SK-N-SH (cell line): ENCODE data around the gene PTRH2. TPM values are rescaled to one million over a fixed set of nuclear protein-coding genes. Genes with fewer than 3 reads are reported as not detected.

Source experiments
- CTCF ChIA-PET: fragments of 300-600, 350-600 bp; formaldehyde crosslinking; extraction: SDS; loops from one replicate; lab custom pipeline; 2021; lab: Yijun Ruan, JAX
- POLR2A ChIA-PET: fragments of 350-600 bp; sonication (Branson Sonifier 250); formaldehyde crosslinking; extraction: SDS; loops from one replicate; lab custom pipeline; 2020; ENCODE audit warnings: antibody characterized with exemption, inconsistent platforms; lab: Yijun Ruan, JAX
- DNase-seq: peaks from one replicate; pipeline ENCODE4 v3.0.0; 2012
- H2AFZ ChIP-seq: fragments of 200-600 bp; sonication (generic); 2 replicates; pipeline ENCODE4 v1.8.1; 2016; ENCODE audit warnings: antibody characterized with exemption, mild to moderate bottlenecking, low read depth
- H3F3A ChIP-seq: fragments of 200-600 bp; sonication (generic); replicated peaks from 2 replicates; pipeline ENCODE3; 2016; ENCODE audit warnings: antibody characterized with exemption, mild to moderate bottlenecking; ENCODE audit not compliant: insufficient read depth
- H3K27ac ChIP-seq, 2 experiments: fragments of 200-500 bp in 1 of 2; fragments of 200-600 bp in 1 of 2; sonication (Bioruptor generic) in 1 of 2; sonication (generic), shearing (Covaris generic) in 1 of 2; 2 replicates each; pipeline versions ENCODE4 v1.5.1 to v1.6.1; 2014 to 2016; ENCODE audit warnings: low read depth in 2 of 2, inconsistent platforms in 1 of 2, low read length in 1 of 2, mild to moderate bottlenecking in 1 of 2, mixed read lengths in 1 of 2
- H3K27me3 ChIP-seq: fragments of 200-600 bp; sonication (generic), shearing (Covaris generic); 2 replicates; pipeline ENCODE4 v1.6.1; 2016; ENCODE audit warnings: mixed run types; ENCODE audit not compliant: insufficient read depth
- H3K36me3 ChIP-seq, 2 experiments: fragments of 200-500 bp in 1 of 2; fragments of 200-600 bp in 1 of 2; sonication (Bioruptor generic) in 1 of 2; sonication (generic) in 1 of 2; replicated peaks in 1 of 2; 2 replicates each; pipeline versions ENCODE3 to v1.5.1; 2014 to 2016; ENCODE audit warnings: low read length in 1 of 2, mild to moderate bottlenecking in 1 of 2; ENCODE audit not compliant: insufficient read depth in 2 of 2, control insufficient read depth in 1 of 2
- H3K4me1 ChIP-seq, 2 experiments: fragments of 200-500 bp in 1 of 2; fragments of 200-600 bp in 1 of 2; sonication (Bioruptor generic) in 1 of 2; sonication (generic), shearing (Covaris generic) in 1 of 2; 2 replicates each; pipeline versions ENCODE4 v1.5.1 to v1.6.1; 2014 to 2016; ENCODE audit warnings: low read depth in 1 of 2, low read length in 1 of 2, mixed run types in 1 of 2; ENCODE audit not compliant: insufficient read depth in 2 of 2, control insufficient read depth in 1 of 2
- H3K4me2 ChIP-seq: fragments of 200-600 bp; sonication (generic), shearing (Covaris generic); 2 replicates; pipeline ENCODE4 v1.6.1; 2017; ENCODE audit warnings: mixed run types
- H3K4me3 ChIP-seq, 2 experiments: fragments of 200-500 bp in 1 of 2; fragments of 200-600 bp in 1 of 2; sonication (Bioruptor generic) in 1 of 2; sonication (generic), shearing (Covaris generic) in 1 of 2; 2 replicates each; pipeline versions ENCODE4 v1.5.1 to v1.8.1; 2014 to 2016; ENCODE audit warnings: low read depth in 2 of 2, inconsistent platforms in 1 of 2, low read length in 1 of 2, mild to moderate bottlenecking in 1 of 2, mixed read lengths in 1 of 2, moderate library complexity in 1 of 2
- H3K79me2 ChIP-seq: fragments of 200-600 bp; sonication (generic); 2 replicates; pipeline ENCODE4 v1.8.1; 2017; ENCODE audit warnings: mild to moderate bottlenecking; ENCODE audit not compliant: insufficient read depth
- H3K9ac ChIP-seq: fragments of 200-600 bp; sonication (generic); 2 replicates; pipeline ENCODE4 v1.6.1; 2017; ENCODE audit warnings: mixed run types
- H3K9me2 ChIP-seq: fragments of 200-600 bp; sonication (generic); 2 replicates; pipeline ENCODE4 v1.6.1; 2017; ENCODE audit warnings: mixed run types
- H3K9me3 ChIP-seq: fragments of 200-600 bp; sonication (generic); 2 replicates; pipeline ENCODE4 v1.6.1; 2017; ENCODE audit warnings: mixed run types, mild to moderate bottlenecking, moderate library complexity
- H4K20me1 ChIP-seq: fragments of 200-600 bp; sonication (generic); 2 replicates; pipeline ENCODE4 v1.6.1; 2017; ENCODE audit warnings: mild to moderate bottlenecking, mixed run types; ENCODE audit not compliant: insufficient read depth
- FOSL2 ChIP-seq: IDR thresholded peaks from 2 replicates; pipeline ENCODE4 v1.4.0; 2012; ENCODE audit warnings: low read depth, mild to moderate bottlenecking, moderate library complexity, borderline replicate concordance
- FOXJ3 ChIP-seq: sonication (generic); formaldehyde crosslinking; IDR thresholded peaks from 2 replicates; pipeline ENCODE4 v1.5.1; 2020; ENCODE audit warnings: mild to moderate bottlenecking, missing genetic modification reagents
- FOXM1 ChIP-seq: IDR thresholded peaks from 2 replicates; pipeline ENCODE4 v1.4.0; 2012; ENCODE audit warnings: low read depth, mild to moderate bottlenecking
- MEF2A ChIP-seq: IDR thresholded peaks from 2 replicates; pipeline ENCODE4 v1.4.0; 2012; ENCODE audit warnings: low read depth, borderline replicate concordance
- NRF1 ChIP-seq: IDR thresholded peaks from 2 replicates; pipeline ENCODE4 v1.6.1; 2012; ENCODE audit warnings: low read depth, mild to moderate bottlenecking, low read length
- RXRA ChIP-seq: IDR thresholded peaks from 2 replicates; pipeline ENCODE4 v1.4.0; 2012; ENCODE audit warnings: low read depth, mild to moderate bottlenecking, borderline replicate concordance
- SIN3A ChIP-seq: IDR thresholded peaks from 2 replicates; pipeline ENCODE4 v1.6.1; 2012; ENCODE audit warnings: low read depth, mild to moderate bottlenecking, low read length, moderate library complexity, borderline replicate concordance
- SMC3 ChIP-seq: IDR thresholded peaks from 2 replicates; pipeline ENCODE4 v1.6.1; 2012; ENCODE audit warnings: low read depth, low read length, improper control_type of control experiment
- TCF12 ChIP-seq: IDR thresholded peaks from 2 replicates; pipeline ENCODE4 v1.4.0; 2012
- TEAD4 ChIP-seq: IDR thresholded peaks from 2 replicates; pipeline ENCODE4 v1.4.0; 2012; ENCODE audit warnings: mild to moderate bottlenecking, borderline replicate concordance; ENCODE audit not compliant: insufficient read depth
- USF1 ChIP-seq: IDR thresholded peaks from 2 replicates; pipeline ENCODE4 v1.4.0; 2012; ENCODE audit warnings: low read depth, borderline replicate concordance
- USF2 ChIP-seq: fragments of 150-350 bp; IDR thresholded peaks from 2 replicates; pipeline ENCODE4 v1.6.1; 2017; ENCODE audit warnings: antibody characterized with exemption, low read length, low read depth, borderline replicate concordance
- YY1 ChIP-seq: IDR thresholded peaks from 2 replicates; pipeline ENCODE4 v1.4.0; 2012; ENCODE audit warnings: low read depth, mild to moderate bottlenecking
- WGBS: methylation state at CpG from one replicate; pipeline ENCODE4 v1.1.6; 2017; ENCODE audit warnings: low lambda C conversion rate; 5-methylcytosine and 5-hydroxymethylcytosine counted together
- polyA plus RNA-seq, 3 experiments: library from polyadenylated mRNA; depleted of rRNA; stranded (reverse); fragments of >200 nt; gene quantifications; 2 replicates each; pipeline ENCODE4 v1.2.3, GENCODE V29; 2012
- TF ChIP-seq, protein P1 (sequence below): IDR thresholded peaks from 2 replicates; pipeline ENCODE4 v1.4.0; 2012; ENCODE audit warnings: low read depth
- TF ChIP-seq, protein P2 (sequence below): fragments of 200-600 bp; sonication (generic); IDR thresholded peaks from 2 replicates; pipeline ENCODE4 v1.6.1; 2017; ENCODE audit warnings: antibody characterized with exemption, mild to moderate bottlenecking, moderate library complexity

The PTRH2 gene
- polyA plus RNA-seq, 1 of the 3 experiments (the other 2 are of a cell fraction) = 101 TPM

DNA sequence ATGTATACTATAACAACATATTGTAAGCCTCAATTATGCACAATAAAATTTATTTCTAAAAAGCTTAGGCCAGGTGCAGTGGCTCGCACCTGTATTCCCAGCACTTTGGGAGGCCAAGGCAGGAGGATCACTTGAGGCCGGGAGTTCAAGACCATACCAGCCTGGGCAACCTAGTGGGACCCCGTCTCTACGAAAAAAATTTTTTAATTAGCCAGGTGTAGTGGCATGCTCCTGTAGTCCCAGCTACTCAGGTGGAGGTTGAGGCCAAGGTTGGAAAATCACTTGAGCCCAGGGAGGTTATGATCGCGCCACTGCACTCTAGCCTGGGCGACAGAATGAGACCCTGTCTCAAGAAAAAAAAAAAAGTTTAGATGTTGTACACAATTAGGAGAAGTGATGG, 45.7 kb upstream of the PTRH2 start:
- DNase-seq = no peak
- H2AFZ ChIP-seq = no peak overlapping the region
- H3K36me3 ChIP-seq = peaks cover 0 to 5% of the 10 kb centered on the region in 2 experiments
- ChIA-PET CTCF (interaction anchor here (0.8 to 4.6 kb wide), 40 partner anchors 8 to 284 kb away, joined by 3 to 33 read pairs (median 6); partner anchors contain the start of genes PTRH2, RPS6KB1, TUBD1 and VMP1), POLR2A (no interaction called here)
- no peaks in the 10 kb centered on the region for H3K9me3 ChIP-seq
- H3F3A ChIP-seq = peaks cover 56% of the 10 kb centered on the region
- 70% methylated on average over 7 of the region's 7 CpGs for WGBS
- H3K27ac ChIP-seq = peak overlapping the region; percentile 91 to 99; a peak in 3 of 4 replicates
- peak overlapping the region; percentile 1; the same call in 1 of the 2 replicates for H3K4me2 ChIP-seq
- H4K20me1 ChIP-seq = no peaks in the 10 kb centered on the region
- peaks cover 51% of the 10 kb centered on the region for H3K79me2 ChIP-seq
- TF ChIP-seq, protein P1, sequence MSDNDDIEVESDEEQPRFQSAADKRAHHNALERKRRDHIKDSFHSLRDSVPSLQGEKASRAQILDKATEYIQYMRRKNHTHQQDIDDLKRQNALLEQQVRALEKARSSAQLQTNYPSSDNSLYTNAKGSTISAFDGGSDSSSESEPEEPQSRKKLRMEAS = no peak
- TF ChIP-seq TEAD4 (no peak), RXRA (no peak), FOSL2 (no peak), MEF2A (no peak), FOXJ3 (no peak), SMC3 (no peak), USF2 (no peak), SIN3A (no peak), TCF12 (no peak), YY1 (no peak), USF1 (no peak), FOXM1 (no peak), NRF1 (no peak)
- TF ChIP-seq, protein P2, sequence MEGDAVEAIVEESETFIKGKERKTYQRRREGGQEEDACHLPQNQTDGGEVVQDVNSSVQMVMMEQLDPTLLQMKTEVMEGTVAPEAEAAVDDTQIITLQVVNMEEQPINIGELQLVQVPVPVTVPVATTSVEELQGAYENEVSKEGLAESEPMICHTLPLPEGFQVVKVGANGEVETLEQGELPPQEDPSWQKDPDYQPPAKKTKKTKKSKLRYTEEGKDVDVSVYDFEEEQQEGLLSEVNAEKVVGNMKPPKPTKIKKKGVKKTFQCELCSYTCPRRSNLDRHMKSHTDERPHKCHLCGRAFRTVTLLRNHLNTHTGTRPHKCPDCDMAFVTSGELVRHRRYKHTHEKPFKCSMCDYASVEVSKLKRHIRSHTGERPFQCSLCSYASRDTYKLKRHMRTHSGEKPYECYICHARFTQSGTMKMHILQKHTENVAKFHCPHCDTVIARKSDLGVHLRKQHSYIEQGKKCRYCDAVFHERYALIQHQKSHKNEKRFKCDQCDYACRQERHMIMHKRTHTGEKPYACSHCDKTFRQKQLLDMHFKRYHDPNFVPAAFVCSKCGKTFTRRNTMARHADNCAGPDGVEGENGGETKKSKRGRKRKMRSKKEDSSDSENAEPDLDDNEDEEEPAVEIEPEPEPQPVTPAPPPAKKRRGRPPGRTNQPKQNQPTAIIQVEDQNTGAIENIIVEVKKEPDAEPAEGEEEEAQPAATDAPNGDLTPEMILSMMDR = no peak
- peaks cover 0 to 40% of the 10 kb centered on the region in 2 experiments; a peak in 3 of 4 replicates for H3K4me1 ChIP-seq
- no peak overlapping the region for H3K4me3 ChIP-seq
- peak overlapping the region; percentile 89; the same call in 1 of the 2 replicates for H3K9ac ChIP-seq
- H3K9me2 ChIP-seq = no peaks in the 10 kb centered on the region
- no peaks in the 10 kb centered on the region for H3K27me3 ChIP-seq
